HG03460 (cell line): ENCODE measurements around the gene TENM4.

ENCODE experiments used
- ATAC-seq: cut with Tn5 transposase; IDR thresholded peaks from one replicate; pipeline ENCODE4 v1.9.1; 2021; ENCODE audit not compliant: unreplicated experiment

The TENM4 gene

GRCh38 chr11:78876676-78877075, 564.2 kb downstream of the TENM4 start:
- no peak for ATAC-seq

DNA sequence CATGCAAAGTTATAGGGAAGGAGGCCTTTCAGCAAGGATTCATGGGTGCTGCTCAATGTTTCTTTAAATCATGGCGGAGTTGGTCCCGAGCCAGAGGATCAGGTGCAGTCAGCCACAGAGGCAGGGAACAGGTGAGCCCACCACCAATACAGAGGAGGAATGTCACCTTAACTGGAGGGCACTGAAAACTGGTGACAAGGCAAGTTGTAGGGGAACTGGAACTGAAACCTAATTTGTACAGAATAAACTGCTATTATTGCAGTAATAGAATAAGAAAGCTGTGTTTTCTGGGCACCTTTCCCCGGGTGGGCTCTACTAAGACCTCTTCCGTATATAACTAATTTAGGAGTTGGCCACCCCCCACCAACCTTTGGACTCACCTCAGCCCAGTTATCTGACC, 570.2 kb downstream of the TENM4 start:
- ATAC-seq: no peak

DNA sequence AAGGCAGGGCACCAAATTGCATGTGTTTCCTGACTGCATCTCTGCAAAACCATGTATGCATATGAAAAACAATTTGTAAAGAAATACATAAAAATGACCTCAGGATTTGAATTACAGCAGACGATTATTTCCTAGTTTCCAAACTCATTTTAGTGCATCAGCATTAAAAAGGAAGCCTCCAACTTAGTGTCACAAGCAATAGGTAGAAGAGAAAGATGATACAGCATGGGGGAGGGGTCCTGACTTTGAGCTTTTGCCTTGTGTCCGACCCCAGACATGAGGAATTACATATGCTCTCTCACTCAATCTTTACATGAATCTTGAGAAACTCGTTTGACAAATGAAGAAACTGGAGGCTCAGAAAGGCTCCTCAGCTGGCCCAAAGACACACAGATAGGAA, 571.5 kb downstream of the TENM4 start:
- no peak for ATAC-seq

GRCh38 chr11:78868563-78868962, 572.3 kb downstream of the TENM4 start:
- ATAC-seq: no peak

- no peak for ATAC-seq
Observed at GRCh38 chr11:78860720-78861422, 580.0 kb downstream of the TENM4 start.

DNA sequence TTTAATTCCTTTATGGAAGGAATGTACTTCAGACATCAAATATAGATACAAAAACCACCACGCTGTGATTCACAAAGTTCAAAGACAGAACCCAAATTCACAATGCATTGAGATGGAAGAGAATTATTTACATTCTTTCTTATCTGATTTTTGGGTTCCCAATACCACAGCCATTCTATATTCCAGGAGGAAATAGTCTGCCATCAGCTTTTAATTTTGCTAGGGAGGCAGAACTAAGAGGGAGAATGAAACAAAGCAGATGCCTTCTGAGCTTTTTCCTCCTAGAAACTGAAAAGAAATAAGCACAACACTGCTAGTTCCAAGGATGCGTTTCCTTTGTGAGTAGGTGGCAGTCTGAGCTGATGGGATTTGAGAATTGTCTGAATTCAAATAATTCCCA, 583.1 kb downstream of the TENM4 start:
- no peak for ATAC-seq

DNA sequence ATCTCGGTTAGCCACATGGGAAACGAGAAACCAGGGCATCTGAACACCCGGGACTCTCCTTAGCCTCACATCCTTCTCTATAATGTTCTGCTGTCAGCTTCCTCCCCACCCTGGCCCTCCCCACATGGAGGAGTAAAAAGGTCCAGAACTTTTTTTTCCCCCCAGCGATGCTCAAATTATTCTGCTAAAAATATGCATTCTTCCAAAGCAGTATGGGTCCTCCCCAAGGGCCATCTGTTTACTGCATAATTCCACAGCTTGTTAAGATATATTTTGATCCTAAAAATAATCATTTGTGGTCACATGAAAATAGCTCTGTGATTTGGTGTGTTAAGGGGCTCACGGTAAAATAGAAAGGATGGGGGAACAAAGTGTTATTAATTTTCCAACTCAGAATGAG, 584.6 kb downstream of the TENM4 start:
- ATAC-seq: no peak

GRCh38 chr11:78855116-78855515, 585.7 kb downstream of the TENM4 start:
- ATAC-seq: no peak

GRCh38 chr11:78853521-78853920, 587.3 kb downstream of the TENM4 start:
- ATAC-seq: no peak

DNA sequence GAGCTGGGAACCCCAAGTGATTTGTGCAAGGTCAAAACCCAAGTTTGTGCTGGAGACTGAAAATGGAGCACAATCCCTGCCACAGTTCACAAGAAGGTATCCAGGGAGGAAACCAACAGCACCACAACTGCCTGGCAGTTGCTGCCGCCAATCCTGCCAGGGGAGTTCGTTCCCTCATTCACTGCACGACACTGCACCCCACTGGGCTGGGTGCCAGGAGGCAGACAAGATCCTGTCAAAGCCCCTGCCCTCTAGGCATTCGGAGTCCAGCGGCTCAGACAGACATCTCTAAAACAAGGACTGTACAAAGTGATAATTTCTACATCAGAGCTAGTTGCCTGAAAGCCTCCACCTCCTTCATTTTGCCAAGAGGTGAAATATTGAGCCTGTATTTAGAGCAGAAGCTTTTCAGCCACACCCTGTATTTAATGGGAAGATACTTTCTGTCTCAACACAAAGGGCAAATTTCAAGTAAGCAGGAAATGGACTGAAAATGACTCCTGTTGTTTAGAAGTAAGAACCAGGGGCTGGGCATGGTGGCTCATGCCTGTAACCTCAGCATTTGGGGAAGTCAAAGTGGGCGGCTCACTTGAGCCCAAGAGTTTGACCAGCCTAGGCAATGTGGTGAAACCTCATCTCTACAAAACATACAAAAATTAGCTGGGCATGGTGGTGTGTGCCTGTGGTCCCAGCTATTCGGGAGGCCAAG, 588.8 kb downstream of the TENM4 start:
- ATAC-seq: no peak

GRCh38 chr11:78850078-78850477, 590.8 kb downstream of the TENM4 start:
- ATAC-seq: no peak

DNA sequence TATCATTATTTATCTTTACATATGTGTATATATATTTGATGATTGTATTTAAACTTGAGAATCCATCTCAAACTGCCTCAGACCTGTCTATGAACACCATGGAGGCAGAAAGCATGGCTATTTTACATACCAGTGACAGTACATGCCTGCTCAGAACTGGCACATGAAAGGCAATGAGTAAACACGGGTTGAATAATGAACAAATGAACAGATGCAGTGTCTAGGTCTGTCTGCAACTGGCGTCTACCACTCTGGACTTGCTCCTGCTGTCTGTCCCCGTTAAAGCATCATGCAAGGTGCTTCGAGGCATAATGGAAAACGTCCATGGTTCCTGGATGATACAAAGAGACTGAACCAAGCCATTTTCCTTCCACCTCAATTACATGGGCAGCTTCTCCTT, 594.6 kb downstream of the TENM4 start:
- ATAC-seq: no peak

- ATAC-seq: no peak
Observed at GRCh38 chr11:78845496-78845895, 595.3 kb downstream of the TENM4 start.

- no peak for ATAC-seq
Observed at GRCh38 chr11:78841456-78842060, 599.3 kb downstream of the TENM4 start.

- ATAC-seq: no peak
Observed at GRCh38 chr11:78840623-78841022, 600.2 kb downstream of the TENM4 start.

- ATAC-seq: no peak
Observed at GRCh38 chr11:78840200-78840599, 600.6 kb downstream of the TENM4 start.

DNA sequence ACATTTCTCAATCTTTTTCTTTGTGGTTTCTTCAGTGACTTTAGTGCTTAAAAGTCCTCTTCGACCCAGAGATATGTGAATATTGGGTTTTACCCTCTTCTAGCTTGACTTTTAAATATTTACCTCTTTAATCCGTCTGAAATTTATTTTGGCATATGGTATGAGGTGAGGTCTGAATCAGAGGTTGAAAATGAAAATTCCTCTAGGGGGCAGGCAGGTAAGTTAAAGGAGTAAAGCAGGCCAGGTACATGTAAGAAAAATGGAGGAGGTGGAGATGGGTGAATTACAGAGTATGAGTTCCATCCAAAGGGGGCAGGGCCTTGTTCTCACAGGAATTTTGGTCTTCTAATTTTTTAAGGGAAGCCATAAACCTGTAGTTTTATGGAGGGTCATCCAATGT, 602.4 kb downstream of the TENM4 start:
- no peak for ATAC-seq

DNA sequence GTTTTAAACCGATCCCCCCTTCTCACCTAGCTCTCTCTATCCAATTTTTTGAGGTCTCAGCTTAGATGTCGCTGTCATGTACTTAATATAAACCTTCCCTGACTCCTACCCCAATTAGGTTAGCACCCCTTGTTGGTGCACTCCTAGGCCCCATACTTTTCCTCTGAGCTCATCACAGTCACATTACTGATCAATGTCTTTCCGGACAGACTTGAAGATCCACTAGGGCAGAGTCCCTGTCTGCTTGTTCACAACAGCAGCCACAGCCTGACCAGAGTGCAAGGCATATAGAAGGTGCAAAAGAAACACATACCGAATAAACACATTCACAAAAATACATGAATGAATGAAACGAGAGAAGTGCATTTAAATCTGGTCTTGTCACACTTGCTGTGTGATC, 605.2 kb downstream of the TENM4 start:
- no peak for ATAC-seq

GRCh38 chr11:78834886-78835285, 605.9 kb downstream of the TENM4 start:
- no peak for ATAC-seq

DNA sequence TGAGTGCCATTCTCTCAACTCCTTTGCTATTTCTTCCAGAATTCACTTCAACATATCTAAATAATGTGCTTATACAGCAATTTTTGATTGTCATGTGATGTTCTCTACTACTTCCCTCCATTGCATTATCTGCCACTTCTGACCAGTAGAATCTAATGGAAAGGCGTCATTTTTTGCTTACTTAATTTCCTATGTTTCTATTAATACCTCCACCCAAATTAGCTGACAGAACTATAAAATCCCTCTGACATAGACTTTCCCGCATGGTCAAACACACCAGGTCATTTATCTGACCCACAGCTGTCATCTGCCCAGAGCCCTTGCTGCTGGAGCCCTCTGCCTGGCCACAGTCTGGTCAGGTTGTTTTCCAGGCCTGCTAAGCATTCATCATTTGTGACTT, 607.6 kb downstream of the TENM4 start:
- ATAC-seq: no peak

DNA sequence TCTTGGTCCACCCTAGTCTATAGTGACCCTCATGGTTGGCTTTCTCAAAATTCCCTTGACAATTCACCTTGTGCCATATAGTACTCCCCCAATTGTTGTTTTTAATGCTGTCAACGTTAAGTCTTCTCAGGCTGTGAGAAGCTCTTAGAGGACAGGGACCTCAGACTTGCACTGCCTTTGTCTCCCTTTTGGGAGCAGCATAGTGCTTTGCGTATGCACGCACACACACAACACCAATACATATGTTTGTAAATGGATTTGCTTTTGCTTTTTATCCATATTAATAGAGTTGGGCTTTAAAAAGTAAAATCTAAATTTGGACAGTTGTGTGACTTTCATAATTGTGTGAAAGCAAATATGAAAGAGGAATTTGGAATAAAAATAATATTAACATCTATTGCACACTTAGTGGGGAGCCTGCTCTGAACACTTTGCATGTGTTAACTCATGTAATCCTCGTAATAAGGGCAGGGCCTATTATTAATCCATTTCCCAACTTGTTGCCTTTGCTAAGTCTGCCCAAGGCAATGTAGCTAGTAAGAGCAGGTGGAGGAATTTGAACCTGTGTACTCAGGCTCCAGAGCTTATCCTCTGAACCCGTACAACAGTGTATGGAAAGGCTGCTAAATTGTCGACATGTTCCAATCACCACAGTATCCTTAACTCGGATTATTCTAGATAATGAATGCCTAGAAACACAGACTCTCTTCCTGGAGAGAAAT, 608.4 kb downstream of the TENM4 start:
- no peak for ATAC-seq

GRCh38 chr11:78831571-78831970, 609.3 kb downstream of the TENM4 start:
- ATAC-seq: no peak
